LHCN-M2 (cell line): ENCODE results near the gene TAS1R1. TPM values are rescaled to one million over a fixed set of nuclear protein-coding genes. Genes with fewer than 3 reads are reported as not detected.
A peak's percentile ranks its signal among the peaks of the same experiment; 100 is the strongest.

Source experiments
- DNase-seq: peaks from one replicate; pipeline ENCODE4 v3.0.0-alpha.2; 2012; ENCODE audit warnings: low read depth
- polyA plus RNA-seq: library from polyadenylated mRNA; unstranded; fragments of >200 nt; gene quantifications from one replicate; pipeline ENCODE4 v1.2.1, GENCODE V29; 2012; ENCODE audit warnings: missing spikeins
- total RNA-seq: library from RNA; depleted of rRNA; stranded (reverse); fragments of >200 nt; gene quantifications from 2 replicates; pipeline ENCODE4 v1.2.3, GENCODE V29; 2014; rRNA removed

The TAS1R1 gene
- 1.2 and 2.5 TPM in 2 replicates for total RNA-seq
- polyA plus RNA-seq, result 1.1 TPM

- DNase-seq, result peak; percentile 72
Observed at GRCh38 chr1:6554907-6555778, at the start of gene TAS1R1. TSS of gene TAS1R1 (plus strand) at chr1:6555307. CDS start at chr1:6555374, 67 bp downstream.

- no peak for DNase-seq
Observed at GRCh38 chr1:6505367-6506209, 49.5 kb upstream of the TAS1R1 start.

GRCh38 chr1:6506210-6507036 lies 48.7 kb upstream of the TAS1R1 start:
- no peak for DNase-seq

- DNase-seq, result no peak
Observed at GRCh38 chr1:6507037-6507428, 48.1 kb upstream of the TAS1R1 start.

GRCh38 chr1:6507461-6507911 lies 47.6 kb upstream of the TAS1R1 start:
- DNase-seq, result no peak

GRCh38 chr1:6508154-6508815 lies 46.8 kb upstream of the TAS1R1 start:
- DNase-seq, result no peak

GRCh38 chr1:6508816-6509189 lies 46.3 kb upstream of the TAS1R1 start:
- no peak for DNase-seq

- no peak for DNase-seq
Observed at GRCh38 chr1:6509220-6509918, 45.7 kb upstream of the TAS1R1 start.

GRCh38 chr1:6509919-6510291 lies 45.2 kb upstream of the TAS1R1 start:
- DNase-seq, result no peak

- DNase-seq, result no peak
Observed at GRCh38 chr1:6510493-6510892, 44.6 kb upstream of the TAS1R1 start.

- DNase-seq, result no peak
Observed at GRCh38 chr1:6511056-6511455, 44.1 kb upstream of the TAS1R1 start.

GRCh38 chr1:6511561-6512244 lies 43.4 kb upstream of the TAS1R1 start:
- DNase-seq, result no peak

GRCh38 chr1:6512245-6512907 lies 42.7 kb upstream of the TAS1R1 start:
- no peak for DNase-seq

GRCh38 chr1:6512908-6513280 lies 42.2 kb upstream of the TAS1R1 start:
- no peak for DNase-seq

GRCh38 chr1:6513320-6513801 lies 41.7 kb upstream of the TAS1R1 start:
- no peak for DNase-seq

GRCh38 chr1:6515771-6516170 lies 39.3 kb upstream of the TAS1R1 start:
- DNase-seq, result peak; percentile 13

- DNase-seq, result no peak
Observed at GRCh38 chr1:6517435-6517851, 37.7 kb upstream of the TAS1R1 start.

- DNase-seq, result no peak
Observed at GRCh38 chr1:6519491-6519934, 35.6 kb upstream of the TAS1R1 start.
